Inferior parietal cortex (tissue), 1 donor: ENCODE data around the gene CFL2.
"Not testable (repeated sequence)": the region's sequence is repeated elsewhere in the genome, so short reads cannot be mapped to it uniquely, and the experiment has no call there.

Experiments used
- DNase-seq: peaks from one replicate; pipeline ENCODE4 v3.0.0-alpha.2; 2016; ENCODE audit errors: extremely low spot score

Gene CFL2

DNA sequence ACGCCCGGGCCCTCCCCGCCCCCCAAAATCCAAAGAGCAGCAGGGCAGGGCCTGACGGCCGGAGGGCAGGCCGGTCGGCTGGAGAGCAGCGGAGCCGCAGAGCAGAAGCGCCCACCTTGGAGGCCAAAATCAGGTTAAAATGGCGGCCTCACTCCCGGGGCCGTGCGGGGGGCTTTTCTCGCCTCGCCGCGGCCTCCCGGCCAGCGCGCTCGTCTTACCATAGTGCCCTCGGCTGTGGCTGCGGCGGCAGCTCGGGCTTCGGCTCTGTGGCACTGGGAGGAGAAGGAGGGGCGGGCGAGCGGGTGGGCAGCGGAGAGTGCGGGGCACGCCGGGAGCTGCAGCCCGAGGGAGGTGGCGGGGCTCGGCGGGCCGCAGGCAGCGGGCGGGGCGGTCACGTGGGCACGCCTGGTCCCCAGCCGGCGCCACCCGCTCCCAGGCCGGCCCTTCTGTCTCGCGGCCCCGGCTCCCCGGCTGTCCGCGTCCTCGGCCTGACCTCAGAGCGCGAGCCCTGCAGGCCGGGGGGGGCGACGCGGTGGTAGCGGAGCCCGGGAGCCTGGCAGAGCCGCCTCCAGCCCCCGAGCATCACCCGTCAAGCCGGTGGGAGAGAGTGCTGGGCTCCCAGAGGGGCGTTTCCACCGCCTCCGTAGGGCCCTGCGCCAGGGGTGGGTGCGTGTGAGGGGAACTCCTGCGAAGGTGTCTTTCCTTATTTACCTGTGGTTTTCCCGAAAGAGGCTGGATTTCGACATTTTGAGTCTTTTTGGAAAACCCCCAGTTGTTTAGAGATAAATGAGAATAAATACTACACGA lies at the start of gene CFL2:
TSS of gene CFL2 (minus strand) at position 274 of the 807 bp plus-strand sequence. CDS start at position 221, 53 bp downstream.
- DNase-seq, result peak; percentile 76

DNA sequence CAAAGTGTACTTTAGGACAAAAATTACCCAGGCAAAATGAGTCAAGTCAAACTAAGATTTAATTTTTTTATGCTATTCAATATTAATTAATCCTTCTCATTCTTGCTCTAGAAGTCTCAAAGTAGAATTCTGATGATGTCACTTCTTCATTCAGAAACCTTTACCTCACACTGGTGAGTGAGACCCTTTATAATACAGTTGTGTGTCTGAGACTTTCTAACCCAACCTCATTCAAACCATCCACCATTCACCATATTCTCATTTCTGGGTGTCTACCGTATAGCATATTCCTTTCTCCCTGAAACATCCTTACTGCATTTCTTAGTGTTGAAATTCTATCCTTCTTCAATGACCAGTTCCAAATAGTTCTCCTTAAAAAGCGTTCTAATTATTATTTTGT lies 40.8 kb upstream of the CFL2 start:
- no peak for DNase-seq

DNA sequence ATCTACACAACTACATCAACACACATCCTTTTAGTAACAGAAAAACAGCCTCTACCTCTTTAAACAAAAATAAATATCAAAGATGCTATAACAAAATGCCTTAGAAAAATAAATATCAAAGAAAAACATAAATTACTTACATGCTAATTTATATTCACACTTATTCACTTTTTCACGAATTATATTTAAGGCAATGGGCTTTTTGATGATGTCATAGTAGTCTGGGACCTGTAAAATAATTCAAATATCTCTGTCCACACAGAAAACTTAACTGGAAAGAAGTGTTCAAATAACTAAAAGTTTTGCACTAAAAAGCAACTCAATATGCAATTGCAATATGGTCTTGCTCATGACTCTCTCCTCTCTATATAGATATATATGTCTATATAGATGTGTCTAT lies 40.3 kb upstream of the CFL2 start:
- DNase-seq, result no peak

DNA sequence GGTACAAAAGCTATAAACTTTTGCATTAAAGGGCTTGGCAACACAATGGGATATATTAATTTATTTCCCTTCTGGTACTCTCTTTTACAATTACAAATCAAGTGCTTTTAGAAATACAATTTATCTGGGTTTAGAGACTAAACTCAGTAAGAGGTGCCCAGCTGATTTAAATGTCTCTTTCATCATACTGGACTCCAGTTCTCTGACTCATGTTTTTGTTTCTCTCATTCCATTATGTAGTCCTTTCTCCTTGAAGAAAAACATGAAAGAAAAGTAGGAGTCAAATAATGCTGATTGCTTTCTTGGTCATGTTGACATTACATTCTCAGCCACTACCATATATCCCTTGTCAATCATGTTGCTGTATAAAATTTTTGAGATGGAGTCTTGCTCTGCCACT lies 36.3 kb upstream of the CFL2 start:
- no peak for DNase-seq

DNA sequence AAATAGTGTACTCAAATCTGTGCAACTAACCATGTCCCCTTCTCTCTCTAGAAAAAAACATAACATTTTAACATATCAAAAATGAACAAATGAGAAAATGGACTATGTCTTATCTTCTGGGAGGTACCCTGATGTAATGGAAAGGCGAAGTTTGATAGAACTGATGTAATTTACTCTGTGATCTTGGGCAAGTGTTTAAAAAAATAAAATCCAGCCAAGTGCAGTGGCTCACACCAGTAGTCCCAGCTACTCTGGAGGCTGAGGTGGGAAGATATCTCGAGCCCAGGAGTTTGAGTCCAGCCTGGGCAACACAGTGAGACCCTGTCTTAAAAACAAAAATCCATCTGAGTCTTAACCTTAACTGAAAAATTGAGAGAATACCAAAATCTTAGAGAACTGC lies 35.8 kb upstream of the CFL2 start:
- no peak for DNase-seq

DNA sequence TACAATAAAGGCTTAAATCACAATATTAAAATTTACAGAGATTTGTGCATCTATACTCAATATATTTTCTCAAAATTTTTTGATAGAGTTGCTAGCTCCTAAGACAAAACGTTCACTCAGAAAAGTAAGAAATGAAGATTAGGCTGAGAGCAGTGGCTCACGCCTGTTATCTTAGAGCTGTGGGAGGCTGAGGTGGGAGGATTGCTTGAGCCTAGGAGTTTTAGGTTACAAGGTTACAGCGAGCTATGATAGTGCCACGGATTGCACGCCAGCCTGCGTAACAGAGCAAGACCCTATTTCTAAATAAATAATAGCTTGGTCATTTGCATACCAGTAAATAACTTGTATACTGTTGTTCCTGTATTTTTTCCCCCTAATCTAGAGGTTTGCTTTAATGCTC lies 35.0 kb upstream of the CFL2 start:
- DNase-seq, result no peak

DNA sequence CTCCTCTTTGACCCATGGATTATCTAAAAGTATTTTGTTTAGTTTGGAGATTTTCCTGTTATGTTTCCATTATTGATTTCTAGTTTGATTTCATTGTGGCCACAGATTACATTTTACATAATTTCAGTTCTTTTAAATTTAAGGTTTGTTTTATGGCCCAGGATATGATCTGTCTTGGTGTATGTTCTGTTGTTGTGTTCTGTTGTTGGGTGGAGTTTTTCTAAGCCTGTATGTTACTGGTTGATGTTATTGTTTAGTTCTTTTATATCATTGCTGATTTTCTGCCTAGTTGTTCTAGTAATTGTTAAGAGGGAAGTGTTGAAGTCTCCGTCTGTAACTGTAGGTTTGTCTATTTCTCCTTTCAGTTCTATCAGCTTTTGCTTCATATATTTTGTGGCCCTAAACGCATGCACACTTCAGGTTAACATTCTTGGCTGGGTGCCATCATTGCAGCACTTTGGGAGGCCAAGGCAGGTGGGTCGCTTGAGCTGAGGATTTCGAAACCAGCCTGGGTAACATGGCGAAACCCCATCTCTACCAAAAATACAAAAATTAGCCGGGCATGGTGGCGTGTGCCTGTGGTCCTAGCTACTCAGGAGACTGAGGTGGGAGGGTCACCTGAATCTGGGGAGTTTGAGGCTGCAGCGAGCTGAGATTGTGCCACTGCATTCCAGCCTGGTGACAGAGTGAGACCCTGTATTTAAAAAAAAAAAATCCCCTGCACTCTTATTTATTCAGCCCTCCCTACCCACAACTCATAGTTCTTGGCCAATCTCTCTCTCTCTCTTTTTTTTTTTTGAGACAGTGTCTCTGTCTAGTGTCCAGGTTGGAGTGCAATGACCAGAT lies 28.1 kb upstream of the CFL2 start:
- DNase-seq, result no peak

DNA sequence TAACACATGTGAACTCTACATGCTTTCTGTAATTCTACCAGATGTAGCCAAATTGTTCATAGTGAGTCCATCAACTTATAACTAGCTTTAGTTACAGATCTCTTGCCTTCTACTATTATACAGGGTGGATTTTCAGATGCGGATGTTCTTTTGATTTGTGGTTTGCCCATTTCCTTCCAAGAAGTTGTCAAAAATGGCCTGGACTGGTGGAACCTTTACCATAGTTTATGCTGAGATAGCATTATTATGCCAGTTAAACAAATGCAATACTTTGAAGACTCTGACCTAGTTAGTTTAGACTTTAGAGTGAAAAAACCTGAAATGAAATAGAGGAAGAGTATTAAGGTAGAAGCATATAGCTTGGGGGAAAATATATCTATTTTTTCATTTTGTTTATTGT lies 27.4 kb upstream of the CFL2 start:
- DNase-seq, result no peak

DNA sequence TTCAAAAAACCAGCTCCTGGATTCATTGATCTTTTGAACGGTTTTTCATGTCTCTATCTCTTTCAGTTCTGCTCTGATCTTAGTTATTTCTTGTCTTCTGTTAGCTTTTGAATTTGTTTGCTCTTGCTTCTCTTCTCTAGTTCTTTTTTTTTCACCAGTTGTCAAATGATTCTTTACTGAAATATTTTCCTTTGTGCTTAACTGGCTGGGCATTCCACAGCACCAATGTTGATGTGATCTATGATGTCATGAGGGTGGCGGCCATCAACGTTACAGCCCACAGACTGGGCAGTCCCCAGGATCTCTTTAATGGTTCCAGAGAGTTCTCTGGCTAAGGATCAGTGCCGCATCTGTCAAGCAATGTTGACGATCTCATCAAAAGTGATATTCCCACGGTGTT lies 25.7 kb upstream of the CFL2 start:
- not testable (repeated sequence) for DNase-seq

DNA sequence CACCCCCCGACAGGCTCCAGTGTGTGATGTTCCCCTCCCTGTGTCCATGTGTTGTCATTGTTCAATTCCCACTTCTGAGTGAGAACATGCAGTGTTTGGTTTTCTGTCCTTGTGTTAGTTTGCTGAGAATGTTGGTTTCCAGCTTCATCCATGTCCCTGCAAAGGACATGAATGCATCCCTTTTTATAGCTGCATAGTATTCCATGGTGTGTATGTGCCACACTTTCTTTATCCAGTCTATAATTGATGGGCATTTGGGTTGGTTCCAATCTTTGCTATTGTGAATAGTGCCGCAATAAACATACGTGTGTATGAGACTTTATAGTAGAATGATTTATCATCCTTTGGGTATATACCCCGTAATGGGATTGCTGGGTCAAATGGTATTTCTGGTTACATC lies 22.7 kb upstream of the CFL2 start:
- not testable (repeated sequence) for DNase-seq

DNA sequence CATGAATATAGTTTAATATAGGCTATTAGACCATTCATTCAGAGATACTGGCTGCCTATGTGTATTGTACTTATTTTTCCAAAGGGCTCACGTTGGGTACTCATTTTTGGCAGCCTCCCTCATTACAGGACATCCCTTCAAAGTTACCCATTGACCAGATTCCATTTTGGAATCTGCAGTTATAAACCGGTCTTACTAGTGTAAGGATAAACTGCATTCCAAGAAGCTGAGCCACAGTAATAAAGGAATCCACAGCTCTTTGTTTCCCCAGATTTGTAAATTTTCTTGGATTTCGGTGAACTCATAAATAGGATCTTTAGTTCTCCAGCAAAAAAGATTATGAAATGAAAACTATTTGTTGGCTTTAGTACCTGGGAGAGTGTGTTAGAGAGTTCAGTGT lies 18.9 kb upstream of the CFL2 start:
- no peak for DNase-seq

DNA sequence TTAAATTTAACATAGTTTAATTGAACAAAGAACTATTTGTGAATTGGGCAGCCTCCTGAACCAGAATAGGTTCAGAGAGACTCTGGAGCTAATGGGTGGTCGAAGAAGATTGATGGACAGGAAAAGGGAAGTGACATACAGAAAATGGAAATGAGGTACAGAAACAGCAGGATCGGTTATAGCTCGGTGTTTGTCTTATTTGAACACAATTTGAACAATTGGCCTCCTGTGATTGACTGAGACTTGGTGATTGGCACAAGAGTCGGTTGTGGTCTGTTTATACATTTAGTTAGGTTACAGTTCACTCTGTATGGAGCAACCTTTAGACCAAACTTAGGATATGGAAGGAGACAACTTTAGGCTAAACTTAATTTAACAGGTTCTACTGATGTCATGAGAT lies 18.4 kb upstream of the CFL2 start:
- no peak for DNase-seq

DNA sequence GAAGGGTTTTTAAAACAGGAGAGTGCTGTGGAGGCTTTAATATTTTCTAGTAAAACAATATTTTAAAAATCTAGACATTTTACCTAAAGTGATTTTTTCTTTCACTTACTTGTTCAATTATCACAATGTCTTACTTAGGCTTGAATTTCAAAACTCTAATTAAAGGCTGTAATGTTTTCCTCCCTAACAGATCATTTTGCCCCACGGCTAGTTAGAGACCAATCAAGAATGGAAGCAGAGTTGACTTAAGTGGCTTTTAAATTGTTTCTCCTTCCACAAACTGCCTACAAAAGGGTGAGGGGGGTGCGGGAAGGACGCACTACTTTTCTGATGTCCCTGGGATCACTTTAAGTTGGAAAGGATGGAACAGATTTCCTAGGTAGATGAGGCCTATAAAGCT lies 9.5 kb upstream of the CFL2 start:
- DNase-seq, result no peak

DNA sequence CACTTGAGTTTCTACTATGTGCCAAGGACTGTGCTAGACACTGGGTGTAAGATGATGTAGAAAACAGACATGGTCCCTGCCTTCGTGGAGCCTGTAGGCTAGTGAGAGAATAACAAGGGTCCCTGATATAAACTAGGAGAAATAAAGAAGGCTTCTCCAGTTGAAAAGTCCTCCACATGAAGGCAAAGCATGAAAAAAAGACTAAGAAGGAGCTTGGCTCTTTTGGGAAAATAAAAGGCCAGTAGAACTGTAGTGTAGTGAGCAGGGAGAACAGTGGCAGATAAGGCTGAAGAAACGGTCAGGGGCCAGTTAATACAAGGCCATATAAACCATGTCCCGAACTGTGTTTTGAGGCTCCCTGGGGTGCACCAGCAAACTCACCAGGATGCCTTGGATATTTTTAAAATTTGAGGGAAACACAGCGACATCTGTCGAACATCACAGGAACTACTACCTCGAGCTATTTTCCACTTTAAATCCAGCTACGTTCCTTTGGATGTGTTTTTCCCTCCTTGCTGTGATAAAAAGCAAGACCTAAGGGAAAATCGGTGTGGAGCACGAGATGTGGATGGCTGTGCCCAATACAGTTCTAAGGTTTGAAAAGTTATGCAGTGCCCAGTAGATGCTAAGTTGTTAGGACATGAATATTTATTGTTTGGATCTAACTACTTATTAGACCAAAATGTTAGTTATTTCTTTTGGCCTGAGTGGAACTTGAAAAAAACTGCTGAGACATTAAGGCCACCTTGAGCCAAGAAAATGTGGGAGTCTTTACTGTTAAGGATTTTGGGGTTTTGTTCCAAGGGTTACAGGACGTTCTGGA lies 8.5 kb upstream of the CFL2 start:
- DNase-seq, result peak; percentile 89

DNA sequence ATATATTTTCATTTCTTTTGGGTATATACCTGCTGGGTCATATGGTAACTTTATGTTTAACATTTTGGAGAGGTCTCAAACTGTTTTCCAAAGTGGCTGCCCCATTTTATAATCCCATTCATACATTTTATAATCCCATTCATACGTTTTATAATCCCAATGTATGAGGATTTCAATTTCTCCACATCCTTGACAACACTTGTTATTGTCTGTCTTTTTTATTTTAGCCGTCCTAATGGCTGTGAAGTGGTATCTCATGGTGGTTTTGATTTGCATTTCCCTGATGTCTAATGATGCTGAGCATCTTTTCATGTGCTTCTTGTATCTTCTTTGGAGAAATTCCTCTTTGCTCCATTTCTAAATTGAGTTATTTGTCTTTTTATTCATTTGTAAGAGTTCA lies 6.7 kb upstream of the CFL2 start:
- DNase-seq, result no peak

DNA sequence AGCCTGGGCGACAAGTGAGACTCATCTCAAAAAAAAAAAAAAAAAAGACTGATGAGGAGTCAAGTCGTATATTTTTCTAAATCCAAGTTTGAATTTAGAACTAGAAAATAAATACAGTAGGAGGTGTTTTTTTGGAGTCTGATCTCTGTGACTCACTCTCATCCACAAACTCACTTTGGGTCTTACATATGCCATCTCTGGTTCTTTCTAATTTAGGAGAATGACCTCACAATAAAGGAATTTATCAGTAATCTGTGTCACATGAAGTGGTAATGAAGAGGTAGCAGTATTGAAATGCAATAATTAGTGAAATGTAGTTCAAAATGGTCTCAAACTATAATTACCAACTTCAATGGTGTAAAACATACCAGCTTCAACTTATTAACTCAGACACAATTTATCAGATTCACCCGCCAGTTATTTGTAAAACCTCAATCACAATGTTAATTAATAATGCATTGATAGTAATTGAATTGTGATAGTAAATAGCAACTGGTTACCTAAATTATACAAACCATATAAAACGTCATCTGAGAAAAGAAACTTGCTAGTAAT lies 4.4 kb upstream of the CFL2 start:
- DNase-seq, result no peak

DNA sequence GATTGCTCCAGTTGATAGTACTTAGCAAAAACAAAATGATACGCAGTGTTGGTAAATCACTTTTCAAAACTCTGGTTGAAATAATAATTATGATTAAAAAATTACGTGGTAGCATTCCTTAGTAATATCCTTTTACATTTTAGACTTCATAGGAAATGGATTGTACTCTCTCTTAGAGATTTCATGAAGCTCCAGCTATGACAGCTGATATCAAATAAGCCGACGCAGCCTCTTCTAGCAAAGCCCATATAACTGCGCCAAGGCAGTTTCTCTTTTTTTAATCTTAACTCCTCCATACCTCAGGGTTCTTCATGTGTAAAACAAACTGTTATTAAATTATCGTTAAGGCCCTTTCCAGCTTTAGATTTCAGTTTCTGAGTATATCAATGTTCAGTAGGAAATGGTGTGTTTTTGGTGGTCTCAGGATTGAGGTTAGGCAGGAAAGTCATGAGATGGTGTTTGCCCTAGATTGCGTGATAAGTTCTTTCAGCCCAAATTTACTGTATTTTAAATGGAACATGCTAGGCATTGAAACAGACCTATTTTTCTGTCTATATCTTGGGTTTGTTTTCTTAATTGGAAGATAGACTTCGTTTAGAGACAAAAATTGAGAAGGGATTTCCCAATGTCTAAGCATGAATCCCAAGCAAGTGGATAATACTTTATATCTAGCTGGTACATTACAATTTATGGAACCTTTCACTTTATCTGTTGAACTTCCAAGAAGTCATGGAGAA lies 902 bp upstream of the CFL2 start:
- DNase-seq, result peak; percentile 61

DNA sequence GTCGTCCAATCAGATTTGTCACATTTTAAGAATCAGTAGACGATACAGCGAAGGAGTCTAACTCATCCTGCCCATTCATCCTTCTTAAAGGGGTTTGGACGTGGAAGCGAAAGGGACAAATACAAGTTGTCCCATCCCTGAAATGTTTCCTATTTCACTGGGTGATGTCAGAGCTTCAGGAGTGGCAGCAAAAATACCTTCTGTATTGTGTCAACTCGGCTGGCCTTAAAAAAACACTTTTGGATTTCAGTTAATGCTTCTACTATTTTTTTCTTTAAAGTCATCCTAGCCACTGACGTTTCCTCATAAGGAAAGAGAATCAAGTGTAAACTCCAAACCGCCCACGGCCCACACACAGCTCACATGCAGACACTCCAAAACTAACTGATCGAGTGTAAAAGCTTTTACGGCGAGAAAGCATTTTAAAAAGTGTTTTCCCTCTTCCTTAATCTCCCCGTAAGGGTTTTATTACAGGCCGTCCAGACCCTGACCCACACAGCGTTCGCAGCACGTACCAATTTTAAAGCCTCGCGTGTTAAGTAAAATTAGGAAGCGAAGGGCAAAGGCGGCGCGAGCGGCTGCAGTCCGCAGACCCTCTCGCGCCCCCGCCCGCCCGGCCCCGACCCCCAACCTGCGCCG lies 593 bp downstream of the CFL2 start:
- peak; percentile 64 for DNase-seq

DNA sequence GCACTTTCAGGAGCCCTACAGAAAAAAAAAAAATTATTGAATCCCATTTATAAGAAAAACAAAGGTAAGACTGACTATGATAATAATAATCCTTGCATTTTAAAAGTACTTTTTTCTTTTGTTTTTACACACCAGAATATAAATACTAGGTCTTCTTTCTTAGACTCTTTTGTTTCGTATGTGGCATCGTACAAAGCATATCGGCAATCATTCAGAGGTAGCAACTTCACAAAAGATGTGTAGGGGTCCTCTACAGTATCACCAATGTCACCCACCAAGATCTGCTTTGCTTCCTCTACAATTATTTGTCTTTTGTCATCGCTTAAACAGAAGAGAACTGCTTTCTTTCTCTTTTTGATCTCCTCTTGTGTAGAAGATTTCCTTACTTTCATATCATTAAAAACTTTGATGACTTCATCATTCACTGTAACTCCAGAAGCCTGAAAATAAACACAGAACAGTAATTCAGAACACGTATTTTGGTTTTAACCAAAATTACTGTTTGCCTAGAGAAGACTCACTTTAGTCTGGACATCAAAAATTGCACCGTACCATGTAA lies 1.2 kb downstream of the CFL2 start:
- no peak for DNase-seq
